ENCODE results near the gene ERAL1.
"Not testable (repeated sequence)": the region's sequence is repeated elsewhere in the genome, so short reads cannot be mapped to it uniquely, and the experiment has no call there.

ERAL1 gene

DNA sequence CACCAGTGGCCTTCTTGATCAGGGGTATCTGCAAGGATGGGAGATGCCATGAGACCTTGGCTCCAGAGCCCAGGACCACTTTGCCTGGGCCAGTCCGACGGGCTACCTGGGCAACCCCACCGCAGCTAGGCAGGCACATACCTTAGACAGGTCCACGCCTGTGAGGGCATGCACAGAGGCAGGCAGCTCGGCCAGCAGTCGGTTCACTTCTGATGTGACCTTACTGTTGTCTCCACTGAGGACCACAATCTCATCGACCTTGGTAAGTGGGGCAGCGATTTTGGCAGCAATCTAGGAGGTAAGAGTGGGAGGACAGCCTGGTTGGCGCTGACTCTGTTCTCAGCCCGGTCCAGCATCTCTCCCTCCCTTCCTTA is 25.7 kb downstream of the ERAL1 start:
- no peak for DNase-seq

DNA sequence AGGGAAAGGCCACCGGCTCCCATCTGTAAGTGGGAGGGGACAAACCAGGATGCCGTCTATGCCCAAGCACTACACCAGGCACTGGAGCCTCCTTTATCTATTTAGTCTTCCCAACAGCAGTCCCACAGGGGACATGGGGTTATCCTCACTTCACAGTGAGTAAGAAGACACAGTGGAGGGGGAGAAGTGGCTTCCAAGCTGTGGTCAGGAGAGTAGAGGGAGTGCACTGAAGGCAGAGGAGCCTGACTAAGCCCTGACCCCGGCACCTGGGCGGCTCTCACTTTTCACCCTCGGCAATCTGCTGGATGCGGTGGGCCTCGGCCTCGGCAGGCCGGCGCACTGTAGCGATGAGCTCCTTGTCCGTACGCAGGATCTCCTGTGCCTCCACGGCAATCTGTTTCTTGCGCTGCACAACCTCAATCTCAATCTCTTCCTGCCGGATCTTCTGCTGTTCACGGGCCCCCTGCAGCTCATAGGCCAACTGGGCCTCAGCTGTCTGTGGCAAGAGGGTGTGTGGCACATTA is 26.8 kb downstream of the ERAL1 start:
- no peak for DNase-seq

DNA sequence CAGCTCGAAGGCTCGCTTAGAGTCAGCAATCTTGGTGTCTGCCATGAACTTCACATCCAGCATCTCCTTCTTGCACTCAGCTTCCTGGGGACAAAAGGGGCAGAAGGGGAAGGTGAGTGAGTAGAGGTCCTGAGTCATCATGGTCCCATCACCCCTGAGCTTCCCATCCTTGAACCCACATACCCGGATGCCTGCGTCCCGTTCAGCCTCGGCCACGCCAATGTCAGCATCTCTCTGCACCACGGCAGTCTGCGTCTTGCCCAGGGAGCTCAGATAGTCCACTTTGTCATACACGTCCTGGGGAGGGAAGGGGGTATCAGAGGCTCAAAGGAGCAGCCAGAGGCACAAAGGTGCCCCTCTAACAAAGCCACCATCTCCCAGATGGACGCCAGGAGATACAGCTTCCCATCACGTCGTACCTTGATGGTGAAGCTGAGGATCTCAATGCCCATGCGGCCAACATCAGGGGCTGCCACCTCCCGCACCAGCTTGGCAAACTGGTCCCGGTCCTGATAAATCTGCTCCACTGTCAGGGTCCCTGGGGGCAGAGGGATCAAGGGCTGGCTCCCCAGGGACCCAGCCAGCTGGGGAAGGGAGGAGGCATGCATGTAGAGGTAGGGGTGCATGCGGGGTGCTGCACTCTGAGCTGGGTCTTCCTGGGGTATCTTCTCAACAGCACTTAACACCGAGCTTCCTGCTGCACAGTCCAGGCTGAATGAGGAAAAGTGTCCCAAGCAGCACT is 27.5 kb downstream of the ERAL1 start:
- DNase-seq = no peak

DNA sequence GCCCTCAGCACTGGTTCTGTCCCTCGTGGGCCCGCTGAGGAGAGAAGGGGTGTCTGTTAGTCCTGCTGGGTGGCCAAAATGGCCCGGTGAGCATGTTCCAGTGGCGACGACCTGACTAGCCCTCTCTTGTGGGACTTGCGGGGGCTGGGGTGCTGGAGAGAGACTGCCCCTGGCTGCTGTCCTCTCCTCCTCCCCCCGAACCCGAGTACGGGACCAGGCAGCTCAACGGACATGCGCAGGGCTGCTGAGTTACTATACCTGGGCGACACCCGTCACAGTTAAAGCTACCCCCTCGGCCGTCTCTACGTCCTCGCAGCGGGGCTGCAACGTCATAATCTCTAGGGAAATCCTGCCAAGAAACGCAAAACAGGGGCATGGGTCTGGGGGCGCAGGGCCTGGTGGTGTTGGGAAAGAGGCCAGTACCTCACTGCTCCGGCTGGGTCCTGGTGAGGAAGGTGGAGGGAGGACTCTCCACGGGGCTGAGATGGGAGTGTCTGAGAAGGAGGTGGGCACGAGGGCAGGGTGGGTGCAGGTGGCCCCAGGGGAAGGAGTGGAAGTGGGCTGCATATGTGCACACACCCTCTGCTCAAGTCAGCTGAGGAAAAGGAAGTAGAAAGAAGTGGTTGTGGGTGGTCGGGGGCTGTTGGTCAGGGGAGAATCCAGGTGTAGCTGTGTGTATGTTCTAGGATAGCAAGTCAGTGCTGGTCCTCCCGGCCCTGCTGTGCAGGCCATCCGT is 29.3 kb downstream of the ERAL1 start:
- no peak for DNase-seq

DNA sequence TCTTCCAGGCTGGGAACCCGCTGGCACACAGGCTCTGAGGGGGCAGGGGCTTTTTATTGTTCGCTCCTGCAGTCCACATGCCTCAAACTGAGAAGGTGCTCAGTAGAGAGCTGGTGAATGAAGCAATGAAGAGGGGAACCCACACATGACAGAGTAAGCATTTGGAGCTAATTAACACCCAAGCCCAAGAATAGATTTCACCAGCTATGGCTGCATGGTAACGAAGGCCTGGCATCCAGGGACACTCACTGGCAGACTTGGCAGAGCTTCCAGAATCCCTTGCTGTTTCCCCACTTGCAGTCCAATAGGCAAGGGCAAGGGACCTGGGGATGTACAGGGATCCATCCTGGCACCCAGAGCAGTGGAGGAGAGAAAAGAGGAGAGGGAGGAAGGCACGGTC is 30.5 kb downstream of the ERAL1 start:
- no peak for DNase-seq

DNA sequence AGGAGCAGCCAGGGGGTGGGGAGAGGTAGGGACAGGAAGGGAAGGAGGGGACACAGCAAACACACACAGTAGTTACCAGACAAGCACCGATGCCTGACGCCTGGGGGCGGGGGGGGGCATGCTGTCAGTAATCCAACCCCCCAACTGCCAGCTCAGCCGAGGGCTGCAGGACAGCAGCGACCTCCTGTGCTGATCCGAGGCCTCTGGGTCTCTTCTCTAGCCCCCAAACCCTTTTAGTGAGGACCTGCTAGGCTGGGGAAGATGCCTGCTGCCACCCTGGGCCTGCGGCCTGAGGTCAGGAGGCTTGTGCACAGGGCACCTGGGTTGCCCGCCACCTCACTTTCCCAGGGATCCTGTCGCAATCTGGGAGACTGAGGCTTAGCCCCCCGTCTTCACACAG is 31.1 kb downstream of the ERAL1 start:
- no peak for DNase-seq

DNA sequence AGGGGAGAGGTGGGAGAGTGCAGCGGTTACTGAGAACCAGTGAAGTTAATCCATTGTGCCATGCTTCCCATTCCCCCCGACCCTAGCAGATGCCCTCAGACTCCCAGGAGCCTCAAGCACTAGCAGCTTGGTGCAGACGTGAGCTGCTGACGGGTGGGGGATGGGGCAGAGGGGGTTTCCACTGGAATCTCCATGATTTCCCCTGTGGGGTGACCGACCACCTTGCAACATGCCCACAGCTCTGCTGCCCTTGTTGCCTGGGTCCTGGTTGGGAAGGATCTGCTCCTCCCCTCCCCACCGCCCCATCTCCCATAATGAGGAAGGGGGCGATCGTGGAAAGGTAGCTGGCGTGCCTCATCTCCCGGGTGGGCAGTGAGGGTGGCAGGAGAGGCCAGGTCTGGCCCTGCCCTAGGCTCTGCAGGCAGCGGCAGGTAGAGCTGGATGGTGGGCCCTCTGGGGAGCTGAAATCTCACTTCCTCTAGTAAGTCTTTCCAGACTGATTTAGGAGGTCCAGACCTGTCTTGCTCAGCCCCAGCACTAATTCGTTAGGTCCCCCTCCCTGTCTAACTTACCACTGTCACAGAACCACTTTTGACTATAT is 33.2 kb downstream of the ERAL1 start:
- no peak for DNase-seq

DNA sequence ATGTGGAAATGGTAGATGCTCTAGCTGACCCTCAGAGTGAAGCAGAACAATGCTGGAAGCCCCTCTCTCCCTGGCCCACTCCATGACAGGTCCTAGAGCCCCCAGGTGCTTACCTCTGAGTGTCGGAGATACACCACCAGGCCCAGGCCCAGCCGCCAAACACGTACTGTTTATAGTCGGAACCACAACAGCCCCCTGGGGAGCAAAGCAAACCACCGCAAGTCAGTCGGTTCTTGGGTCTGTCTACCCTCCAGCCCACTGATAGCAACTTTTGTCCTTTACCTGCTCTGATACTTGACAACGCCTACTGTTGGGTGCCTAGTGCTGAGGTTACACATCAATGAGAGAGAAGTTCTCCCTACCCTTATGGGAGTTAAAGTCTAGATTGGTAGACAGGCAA is 34.0 kb downstream of the ERAL1 start:
- DNase-seq = no peak

DNA sequence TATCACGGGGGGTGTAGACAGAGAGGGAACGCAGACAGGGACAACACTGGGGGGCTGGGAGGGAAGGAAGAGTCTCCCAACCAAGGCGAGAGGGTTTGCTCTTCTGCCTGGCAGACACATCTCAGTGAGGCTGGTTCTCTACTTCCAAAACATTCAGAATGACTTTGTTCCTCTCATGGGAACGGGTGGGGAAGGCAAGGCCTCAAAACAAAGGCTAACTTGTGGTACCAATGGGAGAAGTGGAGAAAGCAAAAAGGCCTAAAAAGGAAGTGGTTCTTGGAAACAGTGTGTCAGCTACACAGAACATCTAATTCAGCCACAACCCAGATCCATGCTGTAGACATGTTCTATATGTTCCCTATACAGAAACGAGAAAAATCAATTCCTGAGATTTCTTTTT is 35.2 kb downstream of the ERAL1 start:
- DNase-seq = no peak

DNA sequence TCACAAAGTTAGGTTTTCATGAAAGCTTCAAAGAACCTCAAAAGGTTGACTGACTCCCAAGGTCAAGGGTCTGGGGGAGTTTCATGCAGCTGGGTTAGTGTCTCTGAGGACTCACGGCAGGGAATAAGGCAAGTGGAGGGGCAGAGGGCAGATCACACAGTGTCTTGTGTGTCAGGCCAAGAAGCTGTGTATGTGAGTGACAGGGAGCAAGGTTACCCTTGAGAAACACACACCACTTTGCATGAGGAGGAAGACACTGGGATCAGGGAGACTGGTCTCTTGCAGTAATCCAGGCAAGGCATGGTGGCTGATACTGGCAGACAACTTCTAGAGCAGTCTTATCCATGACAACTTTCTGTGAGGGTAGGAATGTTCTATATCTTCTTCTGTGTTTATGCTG is 36.4 kb downstream of the ERAL1 start:
- DNase-seq = no peak

DNA sequence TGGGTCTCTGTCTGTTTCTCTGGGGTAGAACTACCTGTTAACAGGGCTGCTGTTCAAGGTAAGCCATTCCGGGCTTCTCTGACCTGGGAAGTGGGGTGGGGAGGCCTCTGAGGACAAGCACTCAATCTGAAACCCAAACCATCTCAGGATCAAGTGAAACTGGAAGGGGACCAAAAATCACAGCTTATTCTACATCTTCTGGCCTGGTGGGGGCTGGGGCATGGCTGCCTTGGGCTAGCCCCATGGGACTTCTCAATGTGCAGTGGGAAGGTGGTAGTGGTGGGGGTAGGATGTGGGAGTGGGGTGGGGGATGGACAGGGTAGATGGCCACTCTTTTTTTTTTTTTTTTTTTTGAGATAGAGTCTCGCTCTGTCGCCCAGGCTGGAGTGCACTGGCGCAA is 37.2 kb downstream of the ERAL1 start:
- no peak for DNase-seq

DNA sequence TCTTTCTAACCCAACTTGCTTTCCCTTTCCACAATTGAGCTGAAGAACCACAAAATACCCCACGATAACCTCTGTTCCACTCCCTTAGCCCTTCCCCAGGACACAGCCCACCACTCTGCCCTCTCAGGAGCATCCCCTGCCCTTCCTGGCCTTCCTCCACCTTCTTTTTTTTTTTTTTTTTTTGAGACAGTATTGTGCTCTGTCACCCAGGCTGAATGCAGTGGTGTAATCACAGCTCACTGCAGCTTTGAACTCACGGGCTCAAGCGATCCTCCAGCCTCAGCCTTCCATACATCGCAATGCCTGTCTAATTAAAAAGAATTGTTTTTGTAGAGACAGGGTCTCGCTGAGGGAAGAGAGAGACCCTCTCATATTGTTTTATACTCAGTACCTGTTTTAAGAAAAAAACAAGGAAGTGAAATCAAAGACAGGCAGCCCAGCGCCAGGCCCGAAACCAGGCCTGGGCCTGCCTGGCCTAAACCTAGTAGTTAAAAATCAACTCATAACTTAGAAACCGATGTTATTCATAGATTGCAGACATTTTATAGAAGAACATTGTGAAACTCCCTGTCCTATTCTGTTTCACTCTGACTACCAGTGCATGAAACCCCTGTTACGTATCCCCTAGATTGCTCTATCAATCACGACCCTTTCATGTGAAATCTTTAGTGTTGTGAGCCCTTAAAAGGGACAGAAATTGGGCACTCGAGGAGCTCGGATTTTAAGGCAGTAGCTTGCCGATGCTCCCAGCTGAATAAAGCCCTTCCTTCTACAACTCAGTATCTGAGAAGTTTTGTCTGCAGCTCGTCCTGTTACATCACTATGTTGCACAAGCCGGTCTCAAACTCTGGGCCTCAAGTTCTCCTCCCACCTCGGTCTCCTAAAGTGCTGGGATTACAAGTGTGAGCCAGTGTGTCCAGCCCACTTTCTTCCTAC is 38.7 kb downstream of the ERAL1 start:
- not testable (repeated sequence) for DNase-seq

DNA sequence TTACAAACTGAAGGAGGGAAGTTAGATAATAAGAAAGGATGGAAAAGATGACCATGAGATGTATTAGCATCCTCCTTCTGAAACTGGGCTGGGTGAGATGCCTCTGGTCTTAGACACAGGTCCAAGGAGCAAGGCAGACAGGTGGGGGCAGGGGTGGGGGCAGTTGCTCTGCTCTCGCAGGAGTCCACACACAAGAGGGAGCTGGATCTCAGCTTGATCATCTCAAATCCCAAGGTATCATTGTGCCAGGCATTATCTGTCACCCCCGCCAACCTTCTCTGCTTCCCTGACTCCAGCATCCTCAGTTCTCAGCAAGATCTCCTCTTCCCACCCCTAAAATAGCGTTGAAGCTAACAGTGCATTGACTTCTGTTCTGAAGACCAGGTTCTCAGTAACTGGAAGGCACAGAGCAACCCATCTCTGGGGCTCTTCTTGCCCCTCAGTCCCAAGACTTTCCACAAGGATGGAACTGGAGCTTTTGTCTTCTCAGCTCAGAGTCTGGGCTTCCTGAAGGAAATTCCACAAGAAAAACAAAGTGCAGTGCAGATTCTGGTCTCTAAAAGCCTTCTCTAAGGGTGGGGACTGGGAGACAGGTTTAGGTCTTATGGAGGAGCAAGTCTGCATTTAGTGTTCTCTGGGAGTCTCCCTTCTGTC is 41.1 kb downstream of the ERAL1 start:
- DNase-seq = no peak

DNA sequence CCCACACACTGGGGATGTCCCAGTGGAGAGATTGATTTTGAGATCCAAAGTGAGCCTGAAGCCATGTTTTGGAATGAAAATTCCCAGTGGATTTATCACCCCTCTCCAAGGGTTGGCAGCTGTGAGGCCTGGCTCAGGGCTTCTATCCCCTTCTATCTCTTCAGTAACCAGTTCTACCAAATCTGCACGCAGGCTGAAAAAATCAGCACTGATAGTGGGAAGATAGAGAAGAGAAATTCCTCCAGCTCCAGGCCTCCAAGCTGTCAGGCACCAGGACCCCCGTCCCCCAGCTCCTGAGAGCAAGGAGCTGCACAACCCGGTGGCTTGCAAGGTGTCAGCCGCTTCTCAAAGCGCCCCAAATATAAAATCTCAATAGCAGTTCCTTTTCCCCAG is 41.7 kb downstream of the ERAL1 start:
- no peak for DNase-seq

DNA sequence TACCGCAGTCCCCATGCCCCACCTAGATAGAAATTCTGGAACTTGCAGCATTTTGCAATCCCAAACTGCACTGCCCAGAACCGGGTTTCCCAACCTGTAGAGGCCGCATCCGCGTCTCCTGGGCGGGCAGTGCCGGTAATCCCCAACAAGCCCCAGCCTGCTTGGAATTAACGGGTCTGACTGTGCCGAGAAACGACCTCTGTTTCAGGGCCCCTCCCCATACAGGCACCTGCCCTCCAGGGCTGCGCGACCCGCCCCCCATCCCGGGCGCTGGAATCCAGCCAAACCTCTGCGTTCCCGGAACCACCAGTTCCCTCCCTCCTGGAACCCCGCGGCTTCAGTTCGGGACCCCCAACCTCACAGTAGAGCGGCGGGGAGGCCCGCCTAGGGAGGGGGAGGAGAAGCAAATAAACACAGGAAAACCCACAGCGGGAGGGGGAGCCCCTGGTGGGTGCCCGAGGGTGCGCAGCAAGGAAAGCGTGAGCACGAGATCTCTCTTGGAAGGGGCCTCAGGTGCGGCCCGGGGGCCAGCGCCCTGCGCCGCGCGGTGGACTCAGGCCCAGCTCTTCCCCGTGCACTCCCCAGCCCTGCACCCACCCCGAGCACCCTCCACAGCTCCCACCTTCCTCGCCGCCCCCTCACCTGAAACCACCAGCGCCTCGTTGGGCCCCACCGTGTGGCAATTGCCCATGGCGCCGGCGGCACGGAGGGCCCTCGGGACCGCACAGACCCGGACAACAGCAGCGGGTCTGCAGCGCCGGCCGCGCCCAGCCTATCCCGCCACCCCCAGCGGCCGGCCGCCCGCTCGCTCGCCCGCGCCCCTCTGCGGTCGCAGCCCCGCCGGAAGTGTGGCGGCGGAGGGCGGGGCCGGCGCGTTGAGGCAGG is 42.3 kb downstream of the ERAL1 start, which contains the start of gene FLOT2:
Gene FLOT2, minus strand, starts transcription at position 850 of the 885 bp plus-strand sequence. Its CDS starts 159 bp downstream, at position 691.
- no peak for DNase-seq

DNA sequence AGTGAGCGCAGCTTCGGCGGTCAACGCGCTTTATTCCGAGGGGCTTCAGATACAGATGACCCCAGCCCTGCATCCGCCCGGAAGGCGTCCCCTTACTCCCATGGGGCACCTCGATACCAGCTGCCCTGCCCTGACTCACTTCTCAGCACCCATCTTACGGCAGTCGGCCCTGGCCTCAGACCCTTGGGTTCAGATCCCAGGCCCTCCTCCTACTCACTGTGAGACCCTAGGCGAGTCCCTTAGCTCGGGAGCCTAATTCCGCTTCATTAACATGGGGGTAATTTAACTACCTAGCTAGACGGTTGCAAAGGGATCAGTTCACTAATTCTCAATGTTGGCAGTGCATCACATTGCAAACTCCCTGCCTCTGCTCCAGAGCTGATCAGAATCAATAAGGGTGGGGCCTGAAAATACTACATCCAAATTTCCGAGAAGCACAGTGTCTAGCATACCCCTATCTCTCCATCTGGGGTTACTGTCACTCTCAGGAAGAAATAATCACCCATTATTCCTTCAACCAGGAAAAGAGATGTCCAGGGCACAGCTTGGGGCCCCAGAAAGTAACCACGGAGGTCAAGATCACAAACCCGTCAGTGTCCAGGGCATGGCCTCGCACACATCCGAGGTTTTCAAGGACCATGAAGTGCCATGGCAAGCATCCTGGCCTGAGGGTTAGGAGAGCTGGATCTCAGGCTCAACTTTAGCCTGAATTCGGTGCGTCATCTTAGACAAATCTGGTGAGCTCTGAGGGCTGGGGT is 43.1 kb downstream of the ERAL1 start:
- DNase-seq = no peak

DNA sequence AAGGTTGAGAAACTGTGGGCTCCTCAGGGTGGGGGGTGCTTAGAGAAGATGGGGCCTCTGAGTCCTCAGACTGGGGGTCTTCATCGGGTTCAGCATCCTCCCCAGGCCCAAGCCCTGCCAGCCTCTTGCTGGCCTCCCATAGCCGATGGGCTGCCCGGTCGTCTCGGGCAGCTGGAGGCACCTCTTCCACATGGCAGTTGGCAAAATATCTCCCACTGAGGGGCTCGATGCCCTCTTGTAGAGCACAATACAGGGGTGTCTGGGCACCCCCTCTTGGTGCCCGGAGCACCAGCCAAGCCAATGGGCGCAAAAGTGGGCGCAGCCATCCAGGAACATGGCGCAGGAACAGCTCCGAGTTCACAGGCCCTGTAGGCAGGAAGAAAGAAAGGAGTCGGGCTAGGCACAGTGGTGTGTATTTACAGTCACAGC is 43.7 kb downstream of the ERAL1 start:
- DNase-seq = no peak

DNA sequence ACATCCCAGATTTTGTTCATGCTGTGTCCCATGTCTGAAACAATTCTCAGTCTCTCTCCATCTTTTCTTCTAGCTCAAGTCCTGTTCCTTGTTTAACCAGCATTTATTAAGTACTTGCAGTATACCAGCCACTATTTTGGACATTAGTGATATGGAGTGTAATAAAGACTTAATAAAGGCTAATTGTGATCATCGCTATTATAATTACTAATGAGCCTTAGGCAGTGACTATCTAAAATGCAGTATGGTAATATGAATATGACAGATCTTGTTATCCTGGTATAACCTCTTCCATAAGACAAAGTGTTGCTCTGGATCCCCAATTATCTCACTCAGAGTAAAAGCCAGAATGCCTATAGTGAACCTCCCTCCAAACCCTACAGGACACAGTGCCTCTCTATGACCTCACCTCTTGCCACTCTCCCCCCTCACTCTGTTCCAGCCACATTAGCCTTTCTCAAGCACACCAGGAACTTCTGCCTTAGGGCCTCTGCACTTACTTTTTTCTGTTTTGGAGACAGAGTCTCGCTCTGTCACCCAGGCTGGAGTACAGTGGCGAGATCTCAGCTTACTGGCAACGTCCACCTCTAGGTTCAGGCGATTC is 44.5 kb downstream of the ERAL1 start:
- no peak for DNase-seq

DNA sequence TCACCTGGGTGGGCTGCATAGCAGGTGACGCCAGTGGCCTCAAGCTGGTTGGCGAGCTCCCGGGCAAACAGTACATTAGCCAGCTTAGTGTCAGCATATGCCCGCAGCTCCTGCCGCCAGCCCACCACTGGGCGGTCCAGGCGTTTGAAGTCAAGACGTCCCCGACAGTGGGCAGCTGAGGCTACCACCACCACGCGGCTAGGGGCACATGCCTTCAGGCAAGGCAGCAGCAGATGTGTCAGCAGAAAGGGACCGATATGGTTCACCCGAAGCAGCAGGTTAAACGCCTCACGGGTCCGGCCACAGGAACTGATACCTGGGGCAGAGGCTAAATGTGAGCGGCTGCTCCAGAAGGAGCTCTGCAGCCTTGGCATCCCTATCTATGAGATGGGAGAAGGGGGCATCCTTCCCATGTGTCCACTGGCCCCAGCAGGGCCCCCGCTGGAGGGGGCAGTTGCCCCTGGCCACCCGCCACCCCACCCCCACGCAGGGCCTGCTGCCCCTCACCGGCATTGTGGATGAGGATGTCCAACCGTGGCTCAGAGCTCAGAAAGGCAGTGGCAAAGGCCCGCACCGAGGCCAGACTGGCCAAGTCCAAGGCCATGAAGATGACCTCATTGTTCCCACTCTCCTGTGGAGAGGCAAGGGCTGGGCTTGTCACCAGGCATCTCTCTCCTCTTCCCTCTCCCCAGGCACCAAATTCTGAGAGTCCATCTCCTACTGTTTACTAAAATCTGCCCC is 46.3 kb downstream of the ERAL1 start:
- DNase-seq = no peak
